GM19328 (cell line): ENCODE data around the gene PTCRA.

Experiments used
- ATAC-seq: cut with Tn5 transposase; IDR thresholded peaks from one replicate; pipeline ENCODE4 v1.9.1; 2021; ENCODE audit warnings: mild to moderate bottlenecking, moderate library complexity; ENCODE audit not compliant: unreplicated experiment

PTCRA gene

DNA sequence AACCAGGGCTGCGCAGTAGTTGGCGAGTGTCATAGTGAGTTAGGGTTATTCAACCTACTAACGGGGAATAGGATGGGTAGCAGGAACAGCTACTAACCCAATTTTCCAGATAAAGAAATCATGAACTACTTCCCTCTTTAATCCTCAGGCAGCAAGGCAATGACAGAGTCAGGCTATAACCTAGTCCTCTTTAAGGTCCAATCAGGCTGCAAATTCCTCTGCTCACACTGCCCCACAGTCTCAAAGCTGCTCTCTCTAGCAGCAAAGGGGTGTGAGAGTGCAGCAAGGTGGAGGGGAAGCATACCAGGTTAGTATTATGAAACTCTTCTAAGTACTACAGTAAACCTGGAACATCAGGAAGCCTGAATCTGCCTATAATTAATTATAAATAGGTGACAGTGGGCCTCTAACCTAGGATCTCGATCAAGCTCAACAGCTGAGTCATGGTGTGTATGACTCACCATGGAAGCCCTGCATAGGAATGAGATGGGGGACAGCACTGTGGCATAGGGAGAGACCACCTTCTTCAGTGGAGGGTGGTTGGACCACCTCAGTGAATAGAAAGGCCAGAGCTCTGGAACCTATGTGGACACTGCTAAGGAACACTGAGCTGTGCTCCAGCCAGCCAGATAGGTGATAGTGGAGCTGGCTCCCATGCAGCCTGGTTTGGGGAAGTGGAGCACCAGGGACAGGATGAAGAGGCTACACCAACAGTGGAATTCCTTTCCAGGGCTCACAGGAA, 55.2 kb downstream of the PTCRA start:
- ATAC-seq = no peak

DNA sequence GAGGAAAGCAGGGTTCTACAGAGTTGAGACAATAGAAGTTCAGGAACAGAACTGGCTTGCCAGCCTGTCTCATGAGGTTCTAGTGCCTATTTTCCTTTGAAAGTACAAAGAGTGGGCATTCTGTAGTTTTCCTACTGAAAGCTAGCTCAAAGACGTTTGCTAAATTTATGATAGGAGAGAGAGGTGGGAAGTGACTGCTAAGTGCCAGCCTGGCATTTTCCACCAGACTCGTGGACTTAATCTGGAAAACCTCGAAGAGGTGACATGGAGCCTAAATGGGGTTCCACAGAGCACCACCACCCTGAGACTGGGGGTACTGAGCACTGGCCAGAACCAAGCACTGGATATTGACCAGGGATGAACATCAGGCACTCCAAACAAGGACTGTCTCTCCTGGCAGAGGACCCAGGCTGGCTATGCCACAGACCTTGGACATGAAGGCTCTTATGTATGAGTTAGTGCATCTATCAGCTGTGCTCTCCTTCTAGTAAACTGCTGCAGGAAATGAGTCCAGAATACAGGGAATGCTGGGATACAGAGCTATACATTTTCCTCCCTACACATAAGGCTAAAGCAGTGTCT, 56.0 kb downstream of the PTCRA start:
- ATAC-seq = no peak

DNA sequence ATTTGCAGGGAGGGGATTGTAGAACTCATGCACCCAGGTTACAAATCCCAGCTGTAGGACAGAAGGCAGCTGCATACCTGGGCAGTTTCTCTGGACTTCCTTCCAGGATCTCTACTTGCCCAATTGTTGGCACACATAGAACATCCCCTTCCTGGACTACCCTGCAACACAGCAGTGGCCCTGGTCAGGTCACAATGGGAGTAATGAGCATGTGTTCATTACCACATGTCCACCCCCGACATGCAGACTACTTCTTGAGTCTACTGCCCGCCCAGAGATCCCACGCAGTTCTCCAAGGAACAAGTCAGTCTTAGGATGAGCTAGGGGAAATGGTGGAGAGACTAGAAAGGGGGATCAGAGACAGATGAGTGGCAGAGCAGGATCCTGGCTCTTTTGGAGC, 58.1 kb downstream of the PTCRA start:
- no peak for ATAC-seq

DNA sequence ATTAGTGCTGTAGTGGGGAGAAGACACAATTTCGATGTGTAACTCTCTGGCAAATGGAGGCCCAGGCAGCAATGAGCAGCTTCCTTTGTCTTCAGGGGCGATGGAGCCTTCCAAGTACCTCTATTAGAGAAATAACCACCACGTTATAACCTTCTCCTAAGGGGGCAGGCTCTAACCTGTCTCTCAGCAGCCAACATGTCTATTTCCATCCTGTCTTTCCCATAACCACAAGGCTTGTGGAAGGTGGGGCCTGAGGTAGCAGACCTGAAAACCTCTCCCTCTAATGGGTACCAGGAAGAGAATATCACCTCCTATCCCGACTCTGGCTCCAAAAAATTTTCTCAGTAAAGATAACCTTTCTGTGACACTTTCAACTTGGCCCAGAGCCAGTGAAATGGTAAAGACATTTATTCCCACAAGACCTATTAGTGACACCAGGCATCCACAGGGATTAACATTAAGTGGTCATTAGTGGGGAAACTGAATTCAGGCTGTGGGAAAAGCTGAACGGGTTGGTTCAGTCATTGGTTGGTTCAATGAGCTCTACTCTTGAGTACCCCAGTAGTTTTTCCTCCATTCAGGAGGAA, 59.2 kb downstream of the PTCRA start:
- no peak for ATAC-seq
